Heart left ventricle (tissue), 16 donors: ENCODE results near the gene RARRES1. TPM values are rescaled to one million over a fixed set of nuclear protein-coding genes. Genes with fewer than 3 reads are reported as not detected.
A peak's percentile ranks its signal among the peaks of the same experiment; 100 is the strongest.

ENCODE experiments used
- ATAC-seq, 4 donors: fragments of 200-7000 bp; cut with Tn5 transposase; one replicate each; pipeline ENCODE4 v1.9.1; 2020 to 2022; ENCODE audit warnings: moderate library complexity in 4 of 4, mild to moderate bottlenecking in 3 of 4, moderate number of reproducible peaks in 1 of 4
- DNase-seq, 5 donors: peaks; one replicate each; pipeline ENCODE4 v3.0.0-alpha.2; 2020
- H3K27ac ChIP-seq, 12 donors: fragments of 200-600 bp; sonication (generic) in 4 of 12; one replicate each; pipeline versions ENCODE4 v1.5.0 to v1.8.0; 2016 to 2022; ENCODE audit warnings: mild to moderate bottlenecking in 2 of 12
- H3K27me3 ChIP-seq, 9 donors: fragments of 200-600 bp; sonication (generic) in 2 of 9; one replicate each; pipeline versions ENCODE4 v1.5.1 to v1.8.0; 2016 to 2022; ENCODE audit warnings: mild to moderate bottlenecking in 3 of 9
- H3K36me3 ChIP-seq, 9 donors: fragments of 200-600 bp; sonication (generic) in 2 of 9; one replicate each; pipeline versions ENCODE4 v1.5.0 to v1.8.0; 2018 to 2022; ENCODE audit warnings: mild to moderate bottlenecking in 2 of 9
- H3K4me1 ChIP-seq, 12 donors: fragments of 200-600 bp; sonication (generic) in 4 of 12; one replicate each; pipeline versions ENCODE4 v1.5.0 to v1.8.0; 2016 to 2022; ENCODE audit warnings: mild to moderate bottlenecking in 3 of 12
- H3K4me3 ChIP-seq, 12 donors: fragments of 200-600 bp; sonication (generic) in 4 of 12; one replicate each; pipeline versions ENCODE4 v1.5.0 to v1.8.0; 2017 to 2022; ENCODE audit warnings: mild to moderate bottlenecking in 9 of 12, moderate library complexity in 4 of 12
- H3K9me3 ChIP-seq, 12 donors: fragments of 200-600 bp; sonication (generic) in 4 of 12; one replicate each; pipeline versions ENCODE4 v1.5.0 to v1.8.0; 2016 to 2022; ENCODE audit warnings: mild to moderate bottlenecking in 1 of 12
- POLR2A ChIP-seq, 2 donors: fragments of 450-650 bp; IDR thresholded peaks; one replicate each; pipeline ENCODE4 v1.6.1; 2017; ENCODE audit warnings: antibody characterized with exemption in 2 of 2, mild to moderate bottlenecking in 2 of 2, moderate library complexity in 2 of 2
- WGBS, 4 donors: extraction: QIAGEN DNeasy Blood & Tissue Kit in 2 of 4; methylation state at CpG; one replicate each; pipeline versions ENCODE4 v1.1.5 to v1.1.7; 2013 to 2018; 5-methylcytosine and 5-hydroxymethylcytosine counted together
- intact Hi-C, 10 donors: fragments of 100-400 bp; cut with DNase I; formaldehyde crosslinking; loops; one replicate each; pipeline versions ENCODE4 v1.11.1 to v1.14.2; 2022
- polyA plus RNA-seq, 2 donors: library from polyadenylated mRNA; stranded (reverse); fragments of 200-250 nt; gene quantifications; one replicate each; pipeline ENCODE4 v1.2.3, GENCODE V29; 2013
- total RNA-seq, 9 donors: library from RNA; depleted of rRNA in 2 of 9; stranded (reverse); fragments of >200 nt in 2 of 9; fragmentation: NEBNext Ultra II Directional in 3 of 9; extraction: Animal tissue kit (Norgen Biotek cat#: 25700) in 3 of 9; gene quantifications; one replicate each; pipeline versions ENCODE4 v1.1.0 to v1.2.4, GENCODE V29; 2016 to 2023
- TF ChIP-seq, protein P1 (sequence below), 12 donors: fragments of 200-600 bp; sonication (generic) in 4 of 12; IDR thresholded peaks; one replicate each; pipeline versions ENCODE4 v1.5.0 to v1.8.0; 2018 to 2022; ENCODE audit warnings: antibody characterized with exemption in 12 of 12, mild to moderate bottlenecking in 5 of 12
- donor health status: ischemic (EF 13 %, LVEDD 7.1; RV severe dilation, severe dysfunction).
- donor health status: healthy with polysubstance abuse.
- donor health status: DM: no; HTN: yes; CAD: no.
- donor health status: DM: no; HTN: no; CAD: no.
- donor health status: ischemic (EF 25% LVEDD 6.9; RV normal size, moderate dysfunction).
- donor health status: ischemic (EF 25% LVEDD 5.7; RV mildly dilated, moderate dysfunction).
- donor health status: healthy.
- donor health status: DM: yes; HTN: yes; CAD: no.
- donor health status: ischemic (EF 35%, LVEDD 5.7; RV mildly dilated, moderate dysfunction).
- donor health status: nonischemic (EF 11% LVEDD 7.7; RV severe dilation, severe dysfunction).
- donor health status: DM: yes; HTN: yes; CAD: no.
- donor health status: PGD.
- donor health status: ischemic (EF 29% LVEDD 5.4; RV normal size, mild dysfunction).
- donor health status: nonischemic (EF 23%, LVEDD 6.1; RV moderate dilation, normal function).

The RARRES1 gene
- total and polyA plus RNA-seq, 11 donors, result 0.63 to 69.4 (median 3.6) TPM

DNA sequence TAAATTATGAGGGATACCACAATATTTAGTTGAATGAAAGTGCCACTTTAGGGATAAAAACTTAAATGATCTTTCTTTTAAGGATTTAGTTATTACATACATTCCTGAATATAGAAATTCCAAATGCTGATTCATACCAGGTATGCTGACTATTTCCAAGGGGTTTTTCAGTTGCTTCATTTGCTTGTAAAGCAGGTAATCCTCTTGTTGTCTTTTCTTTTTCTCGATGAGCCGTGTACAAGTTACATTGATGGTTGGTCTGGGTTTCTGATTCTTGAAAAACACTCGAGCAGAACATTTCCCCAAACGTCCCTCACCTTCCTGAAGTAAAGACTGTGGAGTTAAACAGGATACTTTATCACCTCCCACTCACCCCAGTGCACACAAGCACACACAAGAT is 21.7 kb downstream of the RARRES1 start:
- Histone ChIP-seq H3K36me3 (peaks cover 0 to 38% (median 10%) of the 10 kb centered on the region in 9 donors), H3K9me3 (no peaks in the 10 kb centered on the region), H3K4me3 (no peak overlapping the region), H3K27me3 (no peaks in the 10 kb centered on the region), H3K4me1 (peaks cover 0 to 52% (median 21%) of the 10 kb centered on the region in 12 donors), H3K27ac (no peak overlapping the region)
- ATAC-seq (no peak), DNase-seq (no peak)
- WGBS, 4 donors, result 73 to 93% (median 85%) methylated on average over 4 of the region's 4 CpGs
- intact Hi-C loops, result no loop called here
- no peak for TF ChIP-seq POLR2A (IDR thresholded peaks at IDR 0.05)
- TF ChIP-seq, protein P1, sequence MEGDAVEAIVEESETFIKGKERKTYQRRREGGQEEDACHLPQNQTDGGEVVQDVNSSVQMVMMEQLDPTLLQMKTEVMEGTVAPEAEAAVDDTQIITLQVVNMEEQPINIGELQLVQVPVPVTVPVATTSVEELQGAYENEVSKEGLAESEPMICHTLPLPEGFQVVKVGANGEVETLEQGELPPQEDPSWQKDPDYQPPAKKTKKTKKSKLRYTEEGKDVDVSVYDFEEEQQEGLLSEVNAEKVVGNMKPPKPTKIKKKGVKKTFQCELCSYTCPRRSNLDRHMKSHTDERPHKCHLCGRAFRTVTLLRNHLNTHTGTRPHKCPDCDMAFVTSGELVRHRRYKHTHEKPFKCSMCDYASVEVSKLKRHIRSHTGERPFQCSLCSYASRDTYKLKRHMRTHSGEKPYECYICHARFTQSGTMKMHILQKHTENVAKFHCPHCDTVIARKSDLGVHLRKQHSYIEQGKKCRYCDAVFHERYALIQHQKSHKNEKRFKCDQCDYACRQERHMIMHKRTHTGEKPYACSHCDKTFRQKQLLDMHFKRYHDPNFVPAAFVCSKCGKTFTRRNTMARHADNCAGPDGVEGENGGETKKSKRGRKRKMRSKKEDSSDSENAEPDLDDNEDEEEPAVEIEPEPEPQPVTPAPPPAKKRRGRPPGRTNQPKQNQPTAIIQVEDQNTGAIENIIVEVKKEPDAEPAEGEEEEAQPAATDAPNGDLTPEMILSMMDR (IDR thresholded peaks at IDR 0.05), result no peak

DNA sequence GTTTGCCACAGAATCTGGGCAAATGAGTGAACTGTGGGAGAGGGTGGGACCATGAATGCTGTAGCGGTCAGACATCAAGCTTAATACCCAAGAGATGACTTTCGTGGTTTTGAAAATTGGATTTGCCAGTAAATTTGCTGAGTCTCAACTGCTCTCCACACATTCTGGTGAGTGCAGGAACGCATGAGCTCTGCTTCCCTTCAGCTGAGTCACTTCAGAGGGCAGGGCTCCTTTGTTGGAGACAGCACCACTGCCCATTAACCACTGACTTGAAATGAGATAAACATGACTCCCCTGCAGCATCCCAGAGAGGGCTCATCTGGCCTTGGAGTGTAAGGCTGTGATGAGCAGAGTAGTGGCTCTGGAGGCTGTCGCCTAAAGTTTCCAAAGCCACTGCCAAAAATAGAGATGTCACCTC is 22.6 kb downstream of the RARRES1 start:
- ATAC-seq (peak; percentile 6 to 67 (median 38)), DNase-seq (no peak)
- peak overlapping the region in 1 of 12 donors; percentile 14 for H3K27ac ChIP-seq
- H3K9me3 ChIP-seq, result no peaks in the 10 kb centered on the region
- intact Hi-C loops, result no loop called here
- H3K36me3 ChIP-seq, result peaks cover 0 to 41% (median 16%) of the 10 kb centered on the region in 9 donors
- WGBS, 4 donors, result 51 to 77% (median 70%) methylated on average over 4 of the region's 4 CpGs
- no peaks in the 10 kb centered on the region for H3K27me3 ChIP-seq
- no peak overlapping the region for H3K4me3 ChIP-seq
- peaks cover 0 to 52% (median 21%) of the 10 kb centered on the region in 12 donors for H3K4me1 ChIP-seq
- no peak for TF ChIP-seq POLR2A (IDR thresholded peaks at IDR 0.05)
- TF ChIP-seq, protein P1 (IDR thresholded peaks at IDR 0.05), result no peak

DNA sequence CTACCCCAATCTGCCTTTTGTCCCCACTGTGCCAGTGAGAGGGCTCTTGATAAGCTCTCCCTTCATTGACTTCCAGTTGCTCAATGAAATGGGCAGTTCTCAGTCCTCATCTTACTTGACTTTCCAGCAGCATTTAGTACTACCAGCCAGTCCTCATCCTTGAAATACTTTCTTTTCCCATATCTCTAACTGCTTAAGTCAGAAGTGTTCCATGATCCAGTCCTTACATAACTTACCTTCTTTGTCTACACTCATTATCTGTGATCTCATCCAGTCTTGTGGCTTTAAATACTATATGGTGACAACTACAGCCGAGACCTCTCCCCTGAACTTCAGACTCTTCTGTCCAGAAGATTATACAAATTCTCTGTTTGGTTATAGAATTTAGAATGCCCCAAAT is 28.7 kb downstream of the RARRES1 start:
- Histone ChIP-seq H3K4me1 (peaks cover 0 to 34% (median 8%) of the 10 kb centered on the region in 12 donors), H3K27me3 (no peaks in the 10 kb centered on the region), H3K9me3 (no peaks in the 10 kb centered on the region), H3K27ac (no peak overlapping the region), H3K36me3 (peaks cover 0 to 38% (median 14%) of the 10 kb centered on the region in 9 donors), H3K4me3 (no peak overlapping the region)
- ATAC-seq (no peak), DNase-seq (no peak)
- WGBS, 4 donors, result 60 to 96% (median 80%) methylated on average over 1 of the region's 1 CpG
- intact Hi-C loops, result no loop called here
- no peak for TF ChIP-seq POLR2A (IDR thresholded peaks at IDR 0.05)
- TF ChIP-seq, protein P1 (IDR thresholded peaks at IDR 0.05), result no peak

DNA sequence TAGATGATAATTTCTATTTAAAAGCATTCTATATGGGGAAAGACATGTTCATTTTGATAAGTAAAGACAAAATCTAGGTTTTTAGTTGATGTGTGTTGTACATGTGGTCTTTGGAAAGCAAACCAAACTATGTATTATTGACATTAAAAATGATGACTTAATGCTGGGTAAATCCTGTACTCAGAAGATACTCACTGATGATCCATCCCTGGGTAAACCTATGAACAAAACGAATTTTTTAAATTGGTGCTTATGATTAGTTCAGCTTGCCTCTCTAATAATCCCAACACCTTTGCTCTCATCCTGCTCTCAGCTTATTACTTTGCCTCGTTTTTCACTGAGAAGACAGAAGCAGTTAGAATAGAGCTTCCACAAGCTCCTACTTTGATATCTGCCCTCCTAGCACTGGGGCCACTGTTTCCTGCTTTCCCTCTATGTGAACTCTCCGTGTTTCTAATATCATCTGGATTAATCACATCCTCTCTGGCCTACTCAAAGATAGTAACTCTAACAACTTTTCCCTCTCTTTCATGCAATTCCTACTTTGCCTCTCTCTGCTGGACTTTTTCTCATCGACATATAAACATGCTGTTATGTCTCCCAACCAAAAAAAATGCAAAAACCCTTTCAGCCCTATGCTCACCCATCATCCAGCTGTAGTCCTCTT is 29.3 kb downstream of the RARRES1 start:
- intact Hi-C loops, result no loop called here
- 66 to 72% (median 69%) methylated on average over 4 of the region's 4 CpGs for WGBS, 4 donors
- H3K9me3 ChIP-seq, result no peaks in the 10 kb centered on the region
- peaks cover 0 to 34% (median 8%) of the 10 kb centered on the region in 12 donors for H3K4me1 ChIP-seq
- ATAC-seq, result no peak
- no peak overlapping the region for H3K4me3 ChIP-seq
- DNase-seq, result no peak
- TF ChIP-seq POLR2A (IDR thresholded peaks at IDR 0.05), result no peak
- TF ChIP-seq, protein P1 (IDR thresholded peaks at IDR 0.05), result no peak
- no peaks in the 10 kb centered on the region for H3K27me3 ChIP-seq
- H3K36me3 ChIP-seq, result peaks cover 0 to 33% (median 8%) of the 10 kb centered on the region in 9 donors
- H3K27ac ChIP-seq, result no peak overlapping the region
